Astrocyte of the hippocampus (primary cell): ENCODE data around the gene CXCL1.

Source experiments
- DNase-seq: peaks from one replicate; pipeline ENCODE4 v3.0.0; 2011; ENCODE audit warnings: low read depth, low spot score

CXCL1 gene

GRCh38 chr4:73916172-73916925, 47.2 kb downstream of the CXCL1 start:
- DNase-seq = peak; percentile 57

- DNase-seq = peak; percentile 94
Measured at GRCh38 chr4:73917081-73917501, 47.9 kb downstream of the CXCL1 start.

GRCh38 chr4:73918058-73918457, 48.9 kb downstream of the CXCL1 start:
- peak; percentile 22 for DNase-seq

- peak; percentile 57 for DNase-seq
Measured at GRCh38 chr4:73919691-73920090, 50.5 kb downstream of the CXCL1 start.
